Measurements from ENCODE around the gene LINGO1. TPM values are rescaled to one million over a fixed set of nuclear protein-coding genes. Genes with fewer than 3 reads are reported as not detected.

The LINGO1 gene
- total RNA-seq, 1 experiment from 2014 or later, result not detected

- DNase-seq (ENCODE audit: low read depth), result peak; percentile 36
Observed at GRCh38 chr15:77597804-77598453, 34.8 kb downstream of the LINGO1 start.

- DNase-seq (ENCODE audit: low read depth), result no peak
Observed at GRCh38 chr15:77596821-77597803, 35.6 kb downstream of the LINGO1 start.

- DNase-seq (ENCODE audit: low read depth), result no peak
Observed at GRCh38 chr15:77595231-77595630, 37.5 kb downstream of the LINGO1 start.

GRCh38 chr15:77592758-77593157, 40.0 kb downstream of the LINGO1 start:
- DNase-seq (ENCODE audit: low read depth), result no peak

- DNase-seq (ENCODE audit: low read depth), result no peak
Observed at GRCh38 chr15:77591968-77592613, 40.6 kb downstream of the LINGO1 start.

- DNase-seq (ENCODE audit: low read depth), result no peak
Observed at GRCh38 chr15:77589839-77590238, 42.9 kb downstream of the LINGO1 start.

- DNase-seq (ENCODE audit: low read depth), result no peak
Observed at GRCh38 chr15:77588126-77588525, 44.6 kb downstream of the LINGO1 start.

GRCh38 chr15:77584691-77585090, 48.0 kb downstream of the LINGO1 start:
- DNase-seq (ENCODE audit: low read depth), result no peak

GRCh38 chr15:77584201-77584600, 48.5 kb downstream of the LINGO1 start:
- DNase-seq (ENCODE audit: low read depth), result no peak

- no peak for DNase-seq (ENCODE audit: low read depth)
Observed at GRCh38 chr15:77582763-77583162, 49.9 kb downstream of the LINGO1 start.

GRCh38 chr15:77581896-77582569, 50.7 kb downstream of the LINGO1 start:
- no peak for DNase-seq (ENCODE audit: low read depth)

GRCh38 chr15:77580996-77581682, 51.6 kb downstream of the LINGO1 start:
- no peak for DNase-seq (ENCODE audit: low read depth)

- no peak for DNase-seq (ENCODE audit: low read depth)
Observed at GRCh38 chr15:77579498-77580188, 53.1 kb downstream of the LINGO1 start.

GRCh38 chr15:77578641-77579372, 53.9 kb downstream of the LINGO1 start:
- DNase-seq (ENCODE audit: low read depth), result no peak

- DNase-seq (ENCODE audit: low read depth), result peak; percentile 14
Observed at GRCh38 chr15:77577366-77577950, 55.3 kb downstream of the LINGO1 start.

- no peak for DNase-seq (ENCODE audit: low read depth)
Observed at GRCh38 chr15:77576538-77576937, 56.2 kb downstream of the LINGO1 start.

GRCh38 chr15:77575203-77575934, 57.3 kb downstream of the LINGO1 start:
- DNase-seq (ENCODE audit: low read depth), result no peak

- no peak for DNase-seq (ENCODE audit: low read depth)
Observed at GRCh38 chr15:77574521-77575202, 58.0 kb downstream of the LINGO1 start.

Data from M059J (cell line).